ENCODE results near the gene ARRDC3. TPM values are rescaled to one million over a fixed set of nuclear protein-coding genes. Genes with fewer than 3 reads are reported as not detected.

Gene ARRDC3
- total and polyA plus RNA-seq, 9 of the 15 experiments (the other 6 are each of a cell fraction or from before 2014, with no cell fraction given): 15.3 to 58.1 (median 39.4) TPM

DNA sequence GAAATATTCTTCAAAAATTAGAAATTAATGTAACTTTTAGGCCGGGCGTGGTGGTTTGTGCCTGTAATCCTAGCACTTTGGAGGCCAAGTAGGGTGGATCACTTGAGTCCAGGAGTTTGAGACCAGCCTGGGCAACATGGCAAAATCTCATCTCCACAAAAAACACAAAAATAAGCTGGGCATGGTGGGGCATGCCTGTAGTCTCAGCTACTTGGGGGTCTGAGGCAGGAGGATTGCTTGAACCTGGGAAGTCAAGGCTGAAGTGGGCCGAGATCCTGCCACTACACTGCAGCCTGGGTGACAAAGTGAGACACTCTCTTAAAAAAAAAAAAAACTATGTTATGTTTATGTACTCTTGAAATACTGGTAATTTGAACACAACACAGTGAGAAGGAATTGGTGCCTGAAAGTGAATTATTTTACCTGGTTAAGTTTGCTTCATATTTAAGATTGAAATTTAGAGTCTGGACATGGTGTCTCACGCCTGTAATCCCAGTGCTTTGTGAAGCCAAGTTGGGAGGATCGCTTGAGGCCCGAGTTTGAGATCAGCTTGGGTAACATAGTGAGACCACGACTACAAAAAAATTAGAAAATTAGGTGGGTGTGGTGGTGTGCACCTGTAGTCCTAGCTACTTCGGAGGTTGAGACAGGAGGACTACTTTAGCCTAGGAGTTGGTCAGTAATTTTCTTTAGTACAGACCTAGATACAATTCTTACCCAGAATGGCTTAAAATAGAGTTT is 15.0 kb downstream of the ARRDC3 start (continued):
- no peak for TF ChIP-seq PCBP1 (IDR thresholded peaks at IDR 0.05; ENCODE audit: low read depth, low read length, poor library complexity, severe bottlenecking)
- no peak for TF ChIP-seq TCFL5 (CRISPR knock-in tag; conservative IDR thresholded peaks at IDR 0.05)
- peak; percentile 77 for TF ChIP-seq POLR2B (IDR thresholded peaks at IDR 0.05; ENCODE audit: low read depth, partially characterized antibody)
- TF ChIP-seq ZNF121 (CRISPR knock-in tag; conservative IDR thresholded peaks at IDR 0.05): no peak
- no peak for TF ChIP-seq ZNF77 (CRISPR knock-in tag; IDR thresholded peaks at IDR 0.05)
- TF ChIP-seq, protein P1, sequence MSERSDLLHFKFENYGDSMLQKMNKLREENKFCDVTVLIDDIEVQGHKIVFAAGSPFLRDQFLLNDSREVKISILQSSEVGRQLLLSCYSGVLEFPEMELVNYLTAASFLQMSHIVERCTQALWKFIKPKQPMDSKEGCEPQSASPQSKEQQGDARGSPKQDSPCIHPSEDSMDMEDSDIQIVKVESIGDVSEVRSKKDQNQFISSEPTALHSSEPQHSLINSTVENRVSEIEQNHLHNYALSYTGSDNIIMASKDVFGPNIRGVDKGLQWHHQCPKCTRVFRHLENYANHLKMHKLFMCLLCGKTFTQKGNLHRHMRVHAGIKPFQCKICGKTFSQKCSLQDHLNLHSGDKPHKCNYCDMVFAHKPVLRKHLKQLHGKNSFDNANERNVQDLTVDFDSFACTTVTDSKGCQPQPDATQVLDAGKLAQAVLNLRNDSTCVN (CRISPR knock-in tag; IDR thresholded peaks at IDR 0.05): peak; percentile 3; the same call in 1 of the 2 replicates
- TF ChIP-seq EHMT2 (IDR thresholded peaks at IDR 0.05): no peak
- 0 out of 2 replicates have a peak, but pooled peaks have one; percentile 15 for TF ChIP-seq HEY1 (CRISPR knock-in tag; IDR thresholded peaks at IDR 0.05; ENCODE audit: borderline replicate concordance)
- TF ChIP-seq, protein P2, sequence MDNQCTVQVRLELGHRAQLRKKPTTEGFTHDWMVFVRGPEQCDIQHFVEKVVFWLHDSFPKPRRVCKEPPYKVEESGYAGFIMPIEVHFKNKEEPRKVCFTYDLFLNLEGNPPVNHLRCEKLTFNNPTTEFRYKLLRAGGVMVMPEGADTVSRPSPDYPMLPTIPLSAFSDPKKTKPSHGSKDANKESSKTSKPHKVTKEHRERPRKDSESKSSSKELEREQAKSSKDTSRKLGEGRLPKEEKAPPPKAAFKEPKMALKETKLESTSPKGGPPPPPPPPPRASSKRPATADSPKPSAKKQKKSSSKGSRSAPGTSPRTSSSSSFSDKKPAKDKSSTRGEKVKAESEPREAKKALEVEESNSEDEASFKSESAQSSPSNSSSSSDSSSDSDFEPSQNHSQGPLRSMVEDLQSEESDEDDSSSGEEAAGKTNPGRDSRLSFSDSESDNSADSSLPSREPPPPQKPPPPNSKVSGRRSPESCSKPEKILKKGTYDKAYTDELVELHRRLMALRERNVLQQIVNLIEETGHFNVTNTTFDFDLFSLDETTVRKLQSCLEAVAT (IDR thresholded peaks at IDR 0.05): no peak; a peak in 1 of 4 replicates
- no peak for TF ChIP-seq U2AF1 (optimal IDR thresholded peaks at IDR 0.05; ENCODE audit: low read depth, low read length)
- peak; percentile 72 for TF ChIP-seq POLR2A (conservative IDR thresholded peaks at IDR 0.05)
- TF ChIP-seq POLR2AphosphoS5 (IDR thresholded peaks at IDR 0.05; ENCODE audit: control insufficient read depth, insufficient read depth, low read depth, low read length): peak; percentile 70
- no peak for TF ChIP-seq TAF7 (tag; IDR thresholded peaks at IDR 0.05)
- TF ChIP-seq FOXK2 (conservative IDR thresholded peaks at IDR 0.05 in 1 of 2, IDR thresholded peaks at IDR 0.05 in 1 of 2; ENCODE audit: low read depth in 2 of 2): no peak
- no peak for TF ChIP-seq PHTF2 (CRISPR knock-in tag; IDR thresholded peaks at IDR 0.05)
- TF ChIP-seq ZBTB1 (CRISPR knock-in tag; IDR thresholded peaks at IDR 0.05; ENCODE audit: borderline replicate concordance, low read depth): no peak
- no peak for TF ChIP-seq STAG1 (CRISPR knock-in tag; IDR thresholded peaks at IDR 0.05; ENCODE audit: borderline replicate concordance)
- TF ChIP-seq NFXL1 (CRISPR knock-in tag; IDR thresholded peaks at IDR 0.05): 0 out of 2 replicates have a peak, but pooled peaks have one; percentile 10
- TF ChIP-seq PRMT5 (CRISPR knock-in tag; IDR thresholded peaks at IDR 0.05): no peak
- no peak for TF ChIP-seq XRCC3 (IDR thresholded peaks at IDR 0.05)
- TF ChIP-seq MYNN (IDR thresholded peaks at IDR 0.05): 0 out of 2 replicates have a peak, but pooled peaks have one; percentile 22
- no peak for TF ChIP-seq MYNN (CRISPR knock-in tag; IDR thresholded peaks at IDR 0.05)
- TF ChIP-seq, protein P3, sequence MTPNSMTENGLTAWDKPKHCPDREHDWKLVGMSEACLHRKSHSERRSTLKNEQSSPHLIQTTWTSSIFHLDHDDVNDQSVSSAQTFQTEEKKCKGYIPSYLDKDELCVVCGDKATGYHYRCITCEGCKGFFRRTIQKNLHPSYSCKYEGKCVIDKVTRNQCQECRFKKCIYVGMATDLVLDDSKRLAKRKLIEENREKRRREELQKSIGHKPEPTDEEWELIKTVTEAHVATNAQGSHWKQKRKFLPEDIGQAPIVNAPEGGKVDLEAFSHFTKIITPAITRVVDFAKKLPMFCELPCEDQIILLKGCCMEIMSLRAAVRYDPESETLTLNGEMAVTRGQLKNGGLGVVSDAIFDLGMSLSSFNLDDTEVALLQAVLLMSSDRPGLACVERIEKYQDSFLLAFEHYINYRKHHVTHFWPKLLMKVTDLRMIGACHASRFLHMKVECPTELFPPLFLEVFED (CRISPR knock-in tag; conservative IDR thresholded peaks at IDR 0.05): peak; percentile 90
